Esophagus muscularis mucosa (tissue), 4 donors: ENCODE measurements around the gene ACTN4. TPM values are rescaled to one million over a fixed set of nuclear protein-coding genes. Genes with fewer than 3 reads are reported as not detected.
"Not testable (repeated sequence)": the region's sequence is repeated elsewhere in the genome, so short reads cannot be mapped to it uniquely, and the experiment has no call there.

Experiments used
- DNase-seq: peaks from one replicate; pipeline ENCODE4 v3.0.0-alpha.2; 2017; ENCODE audit errors: extremely low spot score
- H3K27ac ChIP-seq, 4 donors: fragments of 200-600 bp; sonication (generic); replicated peaks in 1 of 4; 1 replicate in 3 of 4; 2 replicates in 1 of 4; pipeline ENCODE4 v1.5.1; 2016 to 2019; ENCODE audit warnings: mild to moderate bottlenecking in 1 of 4
- H3K27me3 ChIP-seq, 4 donors: fragments of 200-600 bp; sonication (generic); one replicate each; pipeline versions ENCODE4 v1.5.1 to v1.6.0; 2016 to 2019
- H3K36me3 ChIP-seq, 4 donors: fragments of 200-600 bp; sonication (generic); one replicate each; pipeline ENCODE4 v1.5.1; 2016 to 2019
- H3K4me1 ChIP-seq, 4 donors: fragments of 200-600 bp; sonication (generic); one replicate each; pipeline ENCODE4 v1.5.1; 2016 to 2019
- H3K4me3 ChIP-seq, 4 donors: fragments of 200-600 bp; sonication (generic); 1 replicate in 2 of 4; 2 replicates in 2 of 4; pipeline ENCODE4 v1.5.1; 2016 to 2019; ENCODE audit warnings: mild to moderate bottlenecking in 4 of 4, moderate library complexity in 1 of 4
- H3K9me3 ChIP-seq, 4 donors: fragments of 200-600 bp; sonication (generic); 1 replicate in 3 of 4; 2 replicates in 1 of 4; pipeline ENCODE4 v1.5.1; 2016 to 2019
- CTCF ChIP-seq, 3 experiments: fragments of 200-600 bp in 2 of 3; fragments of 450-650 bp in 1 of 3; sonication (generic) in 2 of 3; IDR thresholded peaks; one replicate each; pipeline ENCODE4 v1.5.1; 2017 to 2019; ENCODE audit warnings: antibody characterized with exemption in 3 of 3, mild to moderate bottlenecking in 2 of 3, moderate library complexity in 1 of 3
- EP300 ChIP-seq: sonication (generic); formaldehyde crosslinking; IDR thresholded peaks from one replicate; pipeline ENCODE4 v1.6.1; 2017; ENCODE audit warnings: antibody characterized with exemption
- POLR2A ChIP-seq: fragments of 450-650 bp; IDR thresholded peaks from one replicate; pipeline ENCODE4 v1.6.1; 2017; ENCODE audit warnings: antibody characterized with exemption, moderate library complexity, mild to moderate bottlenecking, low read depth
- POLR2AphosphoS5 ChIP-seq, 2 donors: sonication (generic); formaldehyde crosslinking; IDR thresholded peaks; one replicate each; pipeline ENCODE4 v1.6.1; 2017; ENCODE audit warnings: antibody characterized with exemption in 2 of 2
- whole genome bisulfite sequencing: methylation state at CpG from one replicate; pipeline ENCODE4 v1.1.5; 2018; 5-methylcytosine and 5-hydroxymethylcytosine counted together
- intact Hi-C: fragments of 100-400 bp; cut with DNase I; formaldehyde crosslinking; loops from one replicate; pipeline ENCODE4 v1.15.1; 2023
- total RNA-seq, 4 donors: library from RNA; depleted of rRNA; stranded (reverse); fragments of >200 nt; gene quantifications; one replicate each; pipeline versions ENCODE4 v1.1.0 to v1.2.1, GENCODE V29; 2016

The ACTN4 gene
- total RNA-seq, 4 donors from 2014 or later, result 416 to 816 (median 598) TPM

DNA sequence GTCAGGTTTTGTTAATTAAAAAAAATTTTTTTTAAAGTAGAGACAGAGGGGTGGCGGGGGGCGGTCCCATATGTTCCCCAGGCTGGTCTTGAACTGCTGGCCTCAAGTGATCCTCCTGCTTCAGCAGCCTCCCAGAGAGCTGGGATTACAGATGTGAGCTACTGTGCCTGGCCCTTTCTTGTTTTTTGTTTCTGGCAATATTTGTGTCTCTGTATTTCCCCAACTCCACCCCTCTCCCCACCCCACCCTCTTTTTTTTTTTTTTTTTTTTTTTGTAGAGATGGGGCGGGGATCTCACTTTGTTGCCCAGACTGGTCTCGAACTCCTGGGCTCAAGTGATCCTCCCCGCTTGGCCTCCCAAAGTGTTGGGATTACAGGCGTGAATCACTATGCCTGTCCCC lies 97.4 kb downstream of the ACTN4 start:
- no peak overlapping the region for H3K27ac ChIP-seq
- H3K9me3 ChIP-seq, result no peaks in the 10 kb centered on the region
- no peaks in the 10 kb centered on the region for H3K27me3 ChIP-seq
- H3K36me3 ChIP-seq, result no peaks in the 10 kb centered on the region
- no peak overlapping the region for H3K4me3 ChIP-seq
- TF ChIP-seq POLR2AphosphoS5 (IDR thresholded peaks at IDR 0.05) (no peak), CTCF (IDR thresholded peaks at IDR 0.05) (no peak), POLR2A (no peak), EP300 (no peak)
- no peaks in the 10 kb centered on the region for H3K4me1 ChIP-seq
- WGBS, result 88% methylated on average over 6 of the region's 6 CpGs
- intact Hi-C loops, result no loop called here
- DNase-seq, result no peak

- no peak for TF ChIP-seq CTCF (IDR thresholded peaks at IDR 0.05)
- TF ChIP-seq POLR2AphosphoS5 (IDR thresholded peaks at IDR 0.05), result no peak
- TF ChIP-seq POLR2A, result no peak
- TF ChIP-seq EP300, result no peak
- Histone ChIP-seq H3K4me1 (no peaks in the 10 kb centered on the region), H3K27ac (no peak overlapping the region), H3K36me3 (no peaks in the 10 kb centered on the region), H3K9me3 (no peaks in the 10 kb centered on the region), H3K4me3 (no peak overlapping the region), H3K27me3 (no peaks in the 10 kb centered on the region)
- intact Hi-C loops, result no loop called here
- WGBS, result 87% methylated on average over 7 of the region's 7 CpGs
- DNase-seq, result no peak
These were observed 97.9 kb downstream of the ACTN4 start for GRCh38 chr19:38745316-38745715.

- 83% methylated on average over 3 of the region's 3 CpGs for WGBS
- H3K27me3 ChIP-seq, H3K4me3 ChIP-seq, intact Hi-C loops, H3K4me1 ChIP-seq, H3K36me3 ChIP-seq, H3K9me3 ChIP-seq, H3K27ac ChIP-seq, DNase-seq: not testable (repeated sequence)
These were observed 106.3 kb downstream of the ACTN4 start for GRCh38 chr19:38753783-38754182.

- DNase-seq, H3K36me3 ChIP-seq, intact Hi-C loops, H3K27me3 ChIP-seq, H3K27ac ChIP-seq, H3K4me1 ChIP-seq, H3K9me3 ChIP-seq, H3K4me3 ChIP-seq: not testable (repeated sequence)
- WGBS, result no CpG with 5 or more reads among the region's 2 CpGs
These were observed 106.7 kb downstream of the ACTN4 start for GRCh38 chr19:38754196-38754595.

- DNase-seq, result no peak
- Histone ChIP-seq H3K36me3 (no peaks in the 10 kb centered on the region), H3K27ac (no peak overlapping the region), H3K27me3 (no peaks in the 10 kb centered on the region), H3K9me3 (no peaks in the 10 kb centered on the region), H3K4me1 (no peaks in the 10 kb centered on the region), H3K4me3 (no peak overlapping the region)
- 69% methylated on average over 10 of the region's 10 CpGs for WGBS
- TF ChIP-seq POLR2AphosphoS5 (IDR thresholded peaks at IDR 0.05) (no peak), EP300 (no peak), POLR2A (no peak), CTCF (IDR thresholded peaks at IDR 0.05) (no peak)
- intact Hi-C loops, result no loop called here
These were observed 112.1 kb downstream of the ACTN4 start for GRCh38 chr19:38759590-38760003.

- H3K9me3 ChIP-seq, DNase-seq, H3K36me3 ChIP-seq, H3K27ac ChIP-seq, H3K4me3 ChIP-seq, H3K4me1 ChIP-seq, H3K27me3 ChIP-seq, intact Hi-C loops: not testable (repeated sequence)
- 79% methylated on average over 6 of the region's 6 CpGs for WGBS
These were observed 113.5 kb downstream of the ACTN4 start for GRCh38 chr19:38760805-38761517.

DNA sequence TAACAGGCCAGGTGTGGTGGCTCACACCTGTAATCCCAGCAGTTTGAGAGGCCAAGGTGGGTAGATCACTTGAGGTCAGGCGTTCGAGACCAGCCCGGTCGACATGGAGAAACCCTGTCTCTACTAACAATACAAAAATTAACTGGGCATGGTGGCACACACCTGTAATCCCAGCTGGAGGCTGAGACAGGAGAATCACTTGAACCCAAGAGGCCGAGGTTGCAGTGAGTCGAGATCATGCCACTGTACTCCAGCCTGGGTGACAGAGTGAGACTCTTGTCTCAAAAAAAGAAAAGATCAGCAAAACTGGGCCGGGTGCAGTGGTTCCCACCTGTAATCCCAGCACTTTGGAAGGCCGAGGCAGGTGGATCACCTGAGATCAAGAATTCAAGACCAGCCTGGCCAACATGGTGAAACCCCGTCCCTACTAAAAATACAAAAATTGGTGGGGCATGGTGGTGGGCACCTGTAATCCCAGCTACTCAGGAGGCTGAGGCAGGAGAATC lies 114.5 kb downstream of the ACTN4 start:
- H3K4me1 ChIP-seq, H3K27me3 ChIP-seq, DNase-seq, H3K4me3 ChIP-seq, intact Hi-C loops, H3K9me3 ChIP-seq, H3K36me3 ChIP-seq, H3K27ac ChIP-seq: not testable (repeated sequence)
- WGBS, result 95% methylated on average over 9 of the region's 9 CpGs
